Activated T-cell treated with anti-CD3 and anti-CD28 coated beads, Interleukin-2, amount 50 U/mL, for 24 hours (primary cell): ENCODE results near the gene VPS37C.

Experiments used
- DNase-seq: peaks from one replicate; pipeline ENCODE4 v3.0.0-alpha.2; 2020
- H3K27ac Mint-ChIP-seq: 2 replicates; pipeline ENCODE4 v1.8.0; 2020; ENCODE audit warnings: mild to moderate bottlenecking, mixed read lengths
- H3K27me3 Mint-ChIP-seq: 2 replicates; pipeline ENCODE4 v1.8.0; 2020; ENCODE audit warnings: mixed read lengths
- H3K36me3 Mint-ChIP-seq: 2 replicates; pipeline ENCODE4 v1.8.0; 2020; ENCODE audit warnings: low read depth, mixed read lengths
- H3K4me1 Mint-ChIP-seq: 2 replicates; pipeline ENCODE4 v1.8.0; 2020; ENCODE audit warnings: low read depth, mixed read lengths
- H3K4me3 Mint-ChIP-seq: 2 replicates; pipeline ENCODE4 v1.8.0; 2020; ENCODE audit warnings: mild to moderate bottlenecking, moderate library complexity, mixed read lengths
- H3K9me3 Mint-ChIP-seq: 2 replicates; pipeline ENCODE4 v1.8.0; 2020; ENCODE audit warnings: mixed read lengths

Gene VPS37C

GRCh38 chr11:61152816-61153592 lies 8.2 kb downstream of the VPS37C start:
- no peak overlapping the region for H3K27ac Mint-ChIP-seq
- no peak for DNase-seq
- H3K4me3 Mint-ChIP-seq, result no peak overlapping the region
- H3K4me1 Mint-ChIP-seq, result peaks cover 19% of the 10 kb centered on the region
- peaks cover 35% of the 10 kb centered on the region for H3K36me3 Mint-ChIP-seq
- H3K27me3 Mint-ChIP-seq, result no peaks in the 10 kb centered on the region
- H3K9me3 Mint-ChIP-seq, result peaks cover 11% of the 10 kb centered on the region

DNA sequence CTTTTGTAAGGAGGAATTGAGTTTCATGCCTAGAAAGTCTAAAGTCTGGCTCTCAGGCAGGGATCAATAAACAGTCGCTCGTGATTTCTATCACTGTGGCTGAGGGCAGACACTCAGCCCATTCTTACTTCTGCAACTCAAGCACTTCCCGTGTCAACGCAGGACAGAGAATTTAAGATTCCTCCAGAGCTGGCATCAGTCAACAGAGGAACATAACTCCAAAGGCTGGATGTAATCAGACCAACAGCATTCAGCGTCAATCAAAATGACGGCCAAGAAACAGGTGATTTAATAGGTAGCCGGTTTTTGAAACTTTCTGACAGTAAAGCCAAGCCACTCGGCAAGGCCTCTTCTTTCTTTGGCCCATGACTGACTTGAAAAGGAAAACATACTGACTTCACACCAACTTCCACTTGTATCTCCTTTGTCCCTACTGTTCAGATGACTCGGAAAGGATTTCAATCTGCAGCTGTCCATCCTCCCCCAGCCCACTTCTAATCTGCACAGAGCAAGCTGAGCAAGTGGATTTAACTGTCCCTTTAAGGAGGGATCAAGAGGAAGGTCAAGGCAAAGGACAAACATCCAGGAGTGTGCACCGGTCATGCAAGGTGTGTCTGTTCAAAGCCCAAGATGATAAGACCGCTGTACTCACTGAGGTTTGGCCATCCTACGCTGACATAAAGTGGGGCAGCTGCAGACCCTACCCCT lies 9.5 kb downstream of the VPS37C start:
- Mint-ChIP-seq H3K9me3 (peaks cover 9% of the 10 kb centered on the region), H3K27ac (no peak overlapping the region), H3K4me3 (no peak overlapping the region), H3K36me3 (peaks cover 25% of the 10 kb centered on the region), H3K4me1 (peaks cover 16% of the 10 kb centered on the region), H3K27me3 (no peaks in the 10 kb centered on the region)
- DNase-seq, result no peak

GRCh38 chr11:61150706-61151544 lies 10.3 kb downstream of the VPS37C start:
- H3K27ac Mint-ChIP-seq, result no peak overlapping the region
- H3K27me3 Mint-ChIP-seq, result no peaks in the 10 kb centered on the region
- peaks cover 23% of the 10 kb centered on the region for H3K36me3 Mint-ChIP-seq
- peaks cover 9% of the 10 kb centered on the region for H3K9me3 Mint-ChIP-seq
- peaks cover 23% of the 10 kb centered on the region for H3K4me1 Mint-ChIP-seq
- H3K4me3 Mint-ChIP-seq, result no peak overlapping the region
- no peak for DNase-seq

DNA sequence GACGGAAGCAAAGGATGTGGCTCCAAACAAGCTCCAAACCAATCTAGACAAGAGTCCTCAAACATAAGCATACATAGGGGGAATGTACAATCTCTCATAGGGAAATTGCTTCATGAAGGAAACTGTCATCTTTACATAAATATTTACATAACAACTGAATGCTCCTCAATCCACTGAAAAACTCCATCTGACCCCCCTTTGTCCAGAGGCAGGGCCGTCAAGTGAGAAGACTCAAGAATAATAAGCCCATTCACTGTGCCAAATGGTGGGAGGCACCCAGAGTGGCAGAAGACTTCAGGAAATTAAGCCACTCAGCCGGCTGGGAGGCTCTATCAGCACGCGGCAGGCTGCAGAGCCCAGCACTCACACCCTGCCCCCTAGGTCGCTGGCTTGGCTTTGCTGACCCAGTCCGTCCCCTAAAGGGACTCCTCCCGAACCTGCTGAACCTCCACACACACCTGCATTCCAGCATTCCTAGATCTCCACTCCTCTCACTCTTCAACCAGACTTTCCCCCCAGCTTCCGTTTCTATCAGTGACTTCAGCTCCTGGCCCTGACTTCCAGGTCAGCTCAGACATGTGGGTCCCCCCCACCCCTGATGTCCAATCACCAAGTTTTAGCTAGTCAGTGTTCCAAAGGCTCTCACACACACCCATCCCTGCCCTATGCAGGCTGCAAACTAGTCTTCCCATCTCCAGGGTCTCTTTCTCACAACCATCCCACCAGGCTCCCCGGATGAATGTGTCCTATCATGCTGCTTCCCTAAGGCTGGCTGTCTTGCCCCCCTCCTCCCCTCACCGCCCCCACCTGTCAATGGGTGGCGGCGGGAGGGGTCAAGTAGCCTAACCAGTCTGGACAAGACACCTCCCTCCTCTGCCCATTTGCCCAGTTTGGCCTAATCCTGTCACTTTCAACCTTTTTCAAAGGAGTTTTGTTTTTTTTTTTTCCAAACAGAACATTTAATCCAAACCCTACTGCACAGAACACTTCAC lies 11.3 kb downstream of the VPS37C start:
- no peaks in the 10 kb centered on the region for H3K27me3 Mint-ChIP-seq
- H3K36me3 Mint-ChIP-seq, result peaks cover 13% of the 10 kb centered on the region
- peaks cover 25% of the 10 kb centered on the region for H3K4me1 Mint-ChIP-seq
- H3K27ac Mint-ChIP-seq, result no peak overlapping the region
- no peak for DNase-seq
- peaks cover 7% of the 10 kb centered on the region for H3K9me3 Mint-ChIP-seq
- no peak overlapping the region for H3K4me3 Mint-ChIP-seq

GRCh38 chr11:61147791-61148620 lies 13.2 kb downstream of the VPS37C start:
- no peak for DNase-seq
- H3K27ac Mint-ChIP-seq, result no peak overlapping the region
- H3K9me3 Mint-ChIP-seq, result no peaks in the 10 kb centered on the region
- H3K4me3 Mint-ChIP-seq, result no peak overlapping the region
- no peaks in the 10 kb centered on the region for H3K36me3 Mint-ChIP-seq
- H3K27me3 Mint-ChIP-seq, result no peaks in the 10 kb centered on the region
- H3K4me1 Mint-ChIP-seq, result peaks cover 15% of the 10 kb centered on the region

GRCh38 chr11:61147271-61147670 lies 14.0 kb downstream of the VPS37C start:
- H3K4me3 Mint-ChIP-seq, result no peak overlapping the region
- H3K36me3 Mint-ChIP-seq, result no peaks in the 10 kb centered on the region
- no peaks in the 10 kb centered on the region for H3K9me3 Mint-ChIP-seq
- no peak for DNase-seq
- no peak overlapping the region for H3K27ac Mint-ChIP-seq
- peaks cover 17% of the 10 kb centered on the region for H3K4me1 Mint-ChIP-seq
- no peaks in the 10 kb centered on the region for H3K27me3 Mint-ChIP-seq

GRCh38 chr11:61146416-61146815 lies 14.8 kb downstream of the VPS37C start:
- no peak overlapping the region for H3K4me3 Mint-ChIP-seq
- no peak overlapping the region for H3K27ac Mint-ChIP-seq
- H3K27me3 Mint-ChIP-seq, result no peaks in the 10 kb centered on the region
- H3K9me3 Mint-ChIP-seq, result no peaks in the 10 kb centered on the region
- peaks cover 19% of the 10 kb centered on the region for H3K4me1 Mint-ChIP-seq
- no peaks in the 10 kb centered on the region for H3K36me3 Mint-ChIP-seq
- no peak for DNase-seq

DNA sequence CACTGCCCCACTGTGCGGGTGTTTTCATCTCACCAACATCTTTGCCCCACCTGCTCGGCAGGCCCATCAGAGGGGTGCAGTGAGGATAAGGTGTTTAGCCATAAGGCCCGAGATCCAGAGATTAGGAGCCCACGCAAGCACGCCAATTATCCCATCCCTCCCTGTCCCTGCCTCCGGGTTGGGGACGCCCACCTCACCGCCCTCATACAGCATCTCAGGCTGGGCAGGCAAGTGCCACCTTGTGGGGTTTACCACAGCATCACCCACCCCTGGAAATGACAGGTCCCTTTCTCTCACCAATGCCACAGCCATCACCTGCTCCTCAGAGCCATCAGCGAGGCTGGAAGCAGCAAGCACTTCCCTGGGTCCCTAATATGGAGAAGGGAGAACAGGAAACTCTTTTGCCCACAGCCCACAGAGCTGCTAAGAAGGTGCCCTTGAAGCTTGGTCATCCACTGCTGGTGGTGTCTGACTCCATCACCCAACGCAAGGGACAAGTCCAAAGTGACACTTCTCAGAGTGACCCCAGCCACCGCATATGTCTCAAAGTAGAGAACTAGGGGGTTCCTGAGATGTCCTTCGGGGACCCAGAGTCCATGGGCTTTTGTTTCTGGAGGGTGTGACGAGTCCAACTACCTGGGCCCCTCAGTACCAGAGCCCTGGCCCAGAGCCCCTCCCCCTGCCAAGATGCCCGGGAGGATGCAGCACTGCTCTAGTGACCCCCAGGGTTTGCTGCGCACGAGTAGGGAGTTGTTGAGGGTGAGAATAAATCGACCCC lies 15.8 kb downstream of the VPS37C start:
- H3K9me3 Mint-ChIP-seq, result no peaks in the 10 kb centered on the region
- H3K27me3 Mint-ChIP-seq, result no peaks in the 10 kb centered on the region
- no peaks in the 10 kb centered on the region for H3K36me3 Mint-ChIP-seq
- H3K4me3 Mint-ChIP-seq, result no peak overlapping the region
- no peak overlapping the region for H3K27ac Mint-ChIP-seq
- H3K4me1 Mint-ChIP-seq, result peaks cover 19% of the 10 kb centered on the region
- no peak for DNase-seq

- Mint-ChIP-seq H3K9me3 (no peaks in the 10 kb centered on the region), H3K4me3 (no peak overlapping the region), H3K4me1 (peaks cover 19% of the 10 kb centered on the region), H3K27ac (no peak overlapping the region), H3K36me3 (no peaks in the 10 kb centered on the region), H3K27me3 (no peaks in the 10 kb centered on the region)
- no peak for DNase-seq
Measured at GRCh38 chr11:61144511-61145179, 16.6 kb downstream of the VPS37C start.

GRCh38 chr11:61142424-61142823 lies 18.8 kb downstream of the VPS37C start:
- peaks cover 16% of the 10 kb centered on the region for H3K4me1 Mint-ChIP-seq
- no peaks in the 10 kb centered on the region for H3K27me3 Mint-ChIP-seq
- peak overlapping the region; percentile 28 for H3K27ac Mint-ChIP-seq
- no peak overlapping the region for H3K4me3 Mint-ChIP-seq
- no peak for DNase-seq
- no peaks in the 10 kb centered on the region for H3K9me3 Mint-ChIP-seq
- H3K36me3 Mint-ChIP-seq, result peaks cover 10% of the 10 kb centered on the region

- H3K27ac Mint-ChIP-seq, result no peak overlapping the region
- H3K36me3 Mint-ChIP-seq, result peaks cover 15% of the 10 kb centered on the region
Measured at GRCh38 chr11:61141601-61142028, 19.6 kb downstream of the VPS37C start.

DNA sequence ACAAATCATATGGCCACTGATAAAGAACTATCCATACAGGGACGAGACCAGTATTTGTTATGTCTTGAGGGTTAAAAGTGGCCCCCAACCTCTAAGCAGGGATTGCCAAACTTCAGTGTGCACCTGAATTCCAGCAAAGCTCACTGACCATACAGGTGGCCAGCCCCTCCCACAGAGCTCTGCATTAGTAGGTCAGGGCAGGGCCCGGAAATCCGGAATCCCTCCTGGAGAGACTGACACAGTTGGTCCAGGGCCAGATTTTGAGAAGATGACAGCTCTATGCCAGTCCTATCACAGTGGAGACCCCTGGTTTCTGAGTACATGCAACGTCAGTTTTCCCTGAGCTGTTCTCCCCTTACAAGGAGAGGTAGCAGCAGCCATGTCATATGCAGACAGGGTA lies 20.8 kb downstream of the VPS37C start:
- Mint-ChIP-seq H3K4me3 (no peak overlapping the region), H3K36me3 (peaks cover 17% of the 10 kb centered on the region), H3K9me3 (no peaks in the 10 kb centered on the region), H3K27ac (no peak overlapping the region), H3K27me3 (no peaks in the 10 kb centered on the region), H3K4me1 (peaks cover 8% of the 10 kb centered on the region)
- DNase-seq, result no peak

More at GRCh38 chr11:61141601-61142028, 19.6 kb downstream of the VPS37C start:
- Mint-ChIP-seq H3K4me3 (no peak overlapping the region), H3K27me3 (no peaks in the 10 kb centered on the region), H3K4me1 (peaks cover 17% of the 10 kb centered on the region), H3K9me3 (no peaks in the 10 kb centered on the region)
- no peak for DNase-seq
